BJ (cell line): ENCODE results near the gene FOXA1. TPM values are rescaled to one million over a fixed set of nuclear protein-coding genes. Genes with fewer than 3 reads are reported as not detected.

Experiments
- CTCF ChIA-PET: fragments of 350-600 bp; formaldehyde crosslinking; extraction: SDS; loops from one replicate; lab custom pipeline; 2021; ENCODE audit warnings: antibody characterized with exemption, inconsistent platforms; lab: Yijun Ruan, JAX
- POLR2A ChIA-PET: fragments of 300-600 bp; sonication (Branson Sonifier 250); formaldehyde crosslinking; extraction: SDS; loops from one replicate; lab custom pipeline; 2021; ENCODE audit warnings: antibody characterized with exemption; lab: Charles Lee
- DNase-seq: peaks from one replicate; pipeline ENCODE4 v3.0.0-alpha.2; 2011; ENCODE audit warnings: low read depth
- H3K27me3 ChIP-seq: 2 replicates; pipeline ENCODE4 v1.6.0; 2011; ENCODE audit warnings: low read length; ENCODE audit not compliant: control insufficient read depth, insufficient read depth
- H3K36me3 ChIP-seq: 2 replicates; pipeline ENCODE4 v1.5.1; 2011; ENCODE audit warnings: low read length; ENCODE audit not compliant: control insufficient read depth, insufficient read depth
- H3K4me3 ChIP-seq: 2 replicates; pipeline ENCODE4 v1.5.1; 2011; ENCODE audit warnings: low read depth, mild to moderate bottlenecking, control low read depth, low read length
- CTCF ChIP-seq: IDR thresholded peaks from 2 replicates; pipeline ENCODE4 v1.5.1; 2011; ENCODE audit warnings: low read depth, mild to moderate bottlenecking, control low read depth, inconsistent platforms, low read length, moderate library complexity; ENCODE audit not compliant: insufficient read depth
- polyA plus RNA-seq: library from polyadenylated mRNA; depleted of rRNA; stranded (reverse); fragments of >200 nt; gene quantifications from 2 replicates; pipeline ENCODE4 v1.2.3, GENCODE V29; 2011

Gene FOXA1
- polyA plus RNA-seq, 1 experiment = 0.10 TPM

- POLR2A ChIA-PET = no interaction called here
- H3K4me3 ChIP-seq = no peak overlapping the region
- CTCF ChIA-PET = no interaction called here
- H3K27me3 ChIP-seq = peaks cover 71% of the 10 kb centered on the region
- DNase-seq = no peak
- no peak for TF ChIP-seq CTCF
- no peaks in the 10 kb centered on the region for H3K36me3 ChIP-seq
These were observed 7.8 kb upstream of the FOXA1 start for GRCh38 chr14:37602605-37603453.

- TF ChIP-seq CTCF = no peak
- DNase-seq = no peak
- Histone ChIP-seq H3K27me3 (peaks cover 76% of the 10 kb centered on the region), H3K36me3 (no peaks in the 10 kb centered on the region), H3K4me3 (no peak overlapping the region)
- CTCF ChIA-PET = no interaction called here
- POLR2A ChIA-PET = no interaction called here
These were observed 6.8 kb upstream of the FOXA1 start for GRCh38 chr14:37601865-37602264.

GRCh38 chr14:37600880-37601741, 6.1 kb upstream of the FOXA1 start:
- no peak for TF ChIP-seq CTCF
- no peak for DNase-seq
- Histone ChIP-seq H3K4me3 (no peak overlapping the region), H3K27me3 (peaks cover 74% of the 10 kb centered on the region), H3K36me3 (no peaks in the 10 kb centered on the region)
- POLR2A ChIA-PET = no interaction called here
- CTCF ChIA-PET = interaction anchor here (1.0 kb wide), 1 partner anchor 371 kb away, joined by 3 read pairs; no protein-coding TSS in a partner anchor

- no peaks in the 10 kb centered on the region for H3K36me3 ChIP-seq
- peaks cover 76% of the 10 kb centered on the region for H3K27me3 ChIP-seq
- H3K4me3 ChIP-seq = no peak overlapping the region
- ChIA-PET CTCF (interaction anchor here (1.4 kb wide), 1 partner anchor 369 kb away, joined by 3 read pairs; no protein-coding TSS in a partner anchor), POLR2A (no interaction called here)
- no peak for TF ChIP-seq CTCF
- no peak for DNase-seq
These were observed 4.7 kb upstream of the FOXA1 start for GRCh38 chr14:37599507-37600368.
